ENCODE measurements around the gene IER3IP1. TPM values are rescaled to one million over a fixed set of nuclear protein-coding genes. Genes with fewer than 3 reads are reported as not detected.
A peak's percentile ranks its signal among the peaks of the same experiment; 100 is the strongest.

Gene IER3IP1, protein sequence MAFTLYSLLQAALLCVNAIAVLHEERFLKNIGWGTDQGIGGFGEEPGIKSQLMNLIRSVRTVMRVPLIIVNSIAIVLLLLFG
- total RNA-seq: 18.5 and 20.6 TPM in 2 replicates

DNA sequence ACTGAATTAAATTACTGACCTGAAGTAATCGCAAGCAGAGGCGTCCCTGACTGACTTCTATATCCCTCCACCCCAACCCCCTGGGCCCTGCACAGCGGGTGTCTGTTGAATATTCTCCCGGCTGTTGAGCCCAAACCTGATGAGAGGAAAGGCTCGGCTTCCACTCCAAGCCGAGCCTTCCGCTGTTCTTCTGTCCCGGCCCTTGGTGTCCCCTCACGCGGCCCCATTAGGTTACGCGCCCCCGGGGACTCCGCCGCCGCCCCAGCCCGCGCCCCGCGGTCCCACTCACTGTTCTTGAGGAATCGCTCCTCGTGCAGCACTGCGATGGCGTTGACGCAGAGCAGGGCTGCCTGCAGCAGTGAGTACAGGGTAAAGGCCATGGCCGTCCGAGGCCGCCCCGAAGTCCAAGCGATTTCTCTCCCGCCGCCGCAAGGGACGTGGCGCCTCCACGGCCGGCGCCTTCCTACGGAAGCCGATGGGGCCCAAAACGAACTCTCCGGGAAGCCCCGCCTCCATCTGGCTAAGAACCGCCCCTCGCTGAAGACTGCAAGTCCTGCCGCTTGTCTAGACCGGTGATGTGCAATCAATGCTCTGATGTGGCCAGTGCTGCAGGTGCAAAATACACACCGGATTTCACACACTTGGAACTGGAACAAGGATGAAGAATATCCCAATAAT lies at the start of gene IER3IP1:
Gene IER3IP1 (minus strand): TSS at position 467 of the 678 bp plus-strand sequence. CDS start 87 bp downstream, at position 380.
- H3K9me3 ChIP-seq (ENCODE audit: low read depth, low read length): no peaks in the 10 kb centered on the region
- H3K4me2 ChIP-seq (ENCODE audit: insufficient read depth, low read length): peak within 1 kb of the TSS; percentile 76
- H3K36me3 ChIP-seq (ENCODE audit: insufficient read depth, low read length): no peaks in the 10 kb centered on the region
- H3K4me3 ChIP-seq (ENCODE audit: insufficient read depth, low read length): peak within 1 kb of the TSS; percentile 99
- peak within 1 kb of the TSS; percentile 86 for H2AFZ ChIP-seq (ENCODE audit: low read length)
- peaks cover 53% of the 10 kb centered on the region for H3K79me2 ChIP-seq (ENCODE audit: insufficient read depth, low read length)
- peaks cover 7% of the 10 kb centered on the region for H3K4me1 ChIP-seq (ENCODE audit: insufficient read depth, low read length)
- peak within 1 kb of the TSS; percentile 89 for H3K27ac ChIP-seq (ENCODE audit: low read depth, low read length)
- TF ChIP-seq, protein P1, sequence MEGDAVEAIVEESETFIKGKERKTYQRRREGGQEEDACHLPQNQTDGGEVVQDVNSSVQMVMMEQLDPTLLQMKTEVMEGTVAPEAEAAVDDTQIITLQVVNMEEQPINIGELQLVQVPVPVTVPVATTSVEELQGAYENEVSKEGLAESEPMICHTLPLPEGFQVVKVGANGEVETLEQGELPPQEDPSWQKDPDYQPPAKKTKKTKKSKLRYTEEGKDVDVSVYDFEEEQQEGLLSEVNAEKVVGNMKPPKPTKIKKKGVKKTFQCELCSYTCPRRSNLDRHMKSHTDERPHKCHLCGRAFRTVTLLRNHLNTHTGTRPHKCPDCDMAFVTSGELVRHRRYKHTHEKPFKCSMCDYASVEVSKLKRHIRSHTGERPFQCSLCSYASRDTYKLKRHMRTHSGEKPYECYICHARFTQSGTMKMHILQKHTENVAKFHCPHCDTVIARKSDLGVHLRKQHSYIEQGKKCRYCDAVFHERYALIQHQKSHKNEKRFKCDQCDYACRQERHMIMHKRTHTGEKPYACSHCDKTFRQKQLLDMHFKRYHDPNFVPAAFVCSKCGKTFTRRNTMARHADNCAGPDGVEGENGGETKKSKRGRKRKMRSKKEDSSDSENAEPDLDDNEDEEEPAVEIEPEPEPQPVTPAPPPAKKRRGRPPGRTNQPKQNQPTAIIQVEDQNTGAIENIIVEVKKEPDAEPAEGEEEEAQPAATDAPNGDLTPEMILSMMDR (IDR thresholded peaks at IDR 0.05; ENCODE audit: extremely low read depth, low read depth, low read length): no peak
- peaks cover 27% of the 10 kb centered on the region for H4K20me1 ChIP-seq (ENCODE audit: insufficient read depth, low read length)
- H3K27me3 ChIP-seq (ENCODE audit: insufficient read depth, low read length): no peaks in the 10 kb centered on the region
- DNase-seq (ENCODE audit: insufficient read length, low spot score, missing footprints): peak; percentile 95

DNA sequence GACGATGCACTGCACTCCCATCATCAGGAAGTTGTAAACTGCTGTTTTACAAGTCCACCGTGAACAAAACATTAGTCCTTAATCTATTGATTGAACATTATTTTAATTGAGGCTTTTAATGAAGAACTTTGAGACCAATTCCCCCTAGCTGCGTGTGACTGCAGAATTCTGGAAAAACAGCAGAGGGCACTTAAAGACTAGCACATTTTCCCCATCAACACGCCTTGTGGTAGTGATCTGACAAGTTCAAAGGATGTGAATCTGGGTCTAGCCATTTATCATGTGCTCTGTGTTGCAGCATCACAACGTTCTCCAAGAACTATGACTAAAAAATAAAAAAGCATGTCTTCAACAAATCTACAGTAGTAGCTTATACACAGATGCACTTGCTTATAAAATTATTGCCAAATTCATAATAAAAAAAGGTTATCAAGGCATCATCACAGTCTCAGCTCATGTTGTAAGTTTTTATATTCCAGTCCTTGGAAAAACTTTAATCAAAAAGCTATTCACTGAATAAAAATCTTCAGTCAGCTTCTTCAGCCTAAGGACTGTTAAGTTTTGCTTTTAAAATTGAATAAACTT lies 39.5 kb upstream of the IER3IP1 start:
- Histone ChIP-seq H3K4me3 (ENCODE audit: insufficient read depth, low read length) (no peak overlapping the region), H3K27ac (ENCODE audit: low read depth, low read length) (no peak overlapping the region), H3K4me1 (ENCODE audit: insufficient read depth, low read length) (no peaks in the 10 kb centered on the region), H2AFZ (ENCODE audit: low read length) (no peak overlapping the region), H3K36me3 (ENCODE audit: insufficient read depth, low read length) (no peaks in the 10 kb centered on the region), H3K79me2 (ENCODE audit: insufficient read depth, low read length) (no peaks in the 10 kb centered on the region), H3K27me3 (ENCODE audit: insufficient read depth, low read length) (peaks cover 8% of the 10 kb centered on the region), H3K4me2 (ENCODE audit: insufficient read depth, low read length) (no peak overlapping the region), H3K9me3 (ENCODE audit: low read depth, low read length) (no peaks in the 10 kb centered on the region), H4K20me1 (ENCODE audit: insufficient read depth, low read length) (no peaks in the 10 kb centered on the region)
- DNase-seq (ENCODE audit: insufficient read length, low spot score, missing footprints): peak; percentile 55
- TF ChIP-seq, protein P1 (IDR thresholded peaks at IDR 0.05; ENCODE audit: extremely low read depth, low read depth, low read length): peak; percentile 59

DNA sequence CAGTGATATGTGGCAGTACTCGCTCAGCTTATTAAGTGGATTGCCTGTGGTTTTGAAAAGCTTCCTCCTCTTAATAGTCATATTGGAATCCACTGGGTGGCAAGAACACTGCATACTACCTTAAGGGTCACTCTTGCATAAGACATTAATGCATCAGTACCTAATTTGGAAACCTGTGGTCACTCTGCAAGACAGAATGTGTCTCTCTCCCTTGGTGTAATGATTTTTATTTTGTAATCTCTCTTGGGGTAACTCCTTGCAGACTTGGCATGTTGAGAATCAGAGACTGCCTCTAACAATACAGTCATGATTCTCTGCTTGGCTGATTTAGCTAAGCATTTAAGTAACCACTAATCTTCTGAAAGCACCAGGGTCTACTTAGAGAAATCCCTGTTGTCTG lies 33.0 kb upstream of the IER3IP1 start:
- Histone ChIP-seq H3K4me3 (ENCODE audit: insufficient read depth, low read length) (no peak overlapping the region), H2AFZ (ENCODE audit: low read length) (no peak overlapping the region), H3K79me2 (ENCODE audit: insufficient read depth, low read length) (no peaks in the 10 kb centered on the region), H3K4me1 (ENCODE audit: insufficient read depth, low read length) (no peaks in the 10 kb centered on the region), H3K4me2 (ENCODE audit: insufficient read depth, low read length) (no peak overlapping the region), H3K27me3 (ENCODE audit: insufficient read depth, low read length) (peaks cover 8% of the 10 kb centered on the region), H3K27ac (ENCODE audit: low read depth, low read length) (no peak overlapping the region), H3K9me3 (ENCODE audit: low read depth, low read length) (no peaks in the 10 kb centered on the region), H4K20me1 (ENCODE audit: insufficient read depth, low read length) (no peaks in the 10 kb centered on the region), H3K36me3 (ENCODE audit: insufficient read depth, low read length) (no peaks in the 10 kb centered on the region)
- TF ChIP-seq, protein P1 (IDR thresholded peaks at IDR 0.05; ENCODE audit: extremely low read depth, low read depth, low read length): no peak
- DNase-seq (ENCODE audit: insufficient read length, low spot score, missing footprints): no peak

DNA sequence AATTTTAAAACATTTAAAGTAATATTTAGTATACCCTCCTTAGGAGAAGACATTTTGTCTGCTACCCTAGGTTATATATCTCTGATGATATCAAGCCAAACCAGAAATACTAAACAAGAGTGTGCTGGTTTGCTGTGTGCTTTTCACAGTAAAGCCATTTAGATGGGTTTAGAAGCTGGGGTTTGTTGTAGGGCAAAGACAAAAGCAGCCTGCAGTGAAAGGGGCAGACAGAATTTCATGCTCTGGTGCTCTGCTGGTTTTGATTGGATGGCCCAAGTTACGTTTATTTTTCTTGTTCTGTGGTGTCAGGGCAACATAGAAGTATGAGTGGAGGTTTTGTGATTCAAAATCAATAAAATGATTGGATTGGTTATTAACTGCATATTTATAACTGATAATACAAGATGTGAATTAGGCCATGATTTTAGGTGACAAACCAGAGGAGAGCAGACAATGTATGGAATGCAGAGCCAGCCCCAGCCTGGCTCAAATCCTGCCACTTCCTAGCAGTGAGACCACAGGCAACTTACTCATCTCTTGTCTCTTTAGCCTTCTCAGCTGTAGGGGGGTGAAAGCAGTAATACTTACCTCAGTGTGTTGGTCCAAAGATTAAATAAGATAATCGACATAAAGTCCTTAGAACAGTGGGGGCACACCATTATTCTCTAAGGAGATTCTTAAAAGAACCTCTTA lies 30.9 kb upstream of the IER3IP1 start:
- no peak overlapping the region for H3K4me3 ChIP-seq (ENCODE audit: insufficient read depth, low read length)
- H3K79me2 ChIP-seq (ENCODE audit: insufficient read depth, low read length): no peaks in the 10 kb centered on the region
- TF ChIP-seq, protein P1 (IDR thresholded peaks at IDR 0.05; ENCODE audit: extremely low read depth, low read depth, low read length): no peak
- H3K36me3 ChIP-seq (ENCODE audit: insufficient read depth, low read length): no peaks in the 10 kb centered on the region
- H4K20me1 ChIP-seq (ENCODE audit: insufficient read depth, low read length): no peaks in the 10 kb centered on the region
- no peak overlapping the region for H2AFZ ChIP-seq (ENCODE audit: low read length)
- H3K27me3 ChIP-seq (ENCODE audit: insufficient read depth, low read length): peaks cover 8% of the 10 kb centered on the region
- no peak for DNase-seq (ENCODE audit: insufficient read length, low spot score, missing footprints)
- H3K4me2 ChIP-seq (ENCODE audit: insufficient read depth, low read length): no peak overlapping the region
- no peaks in the 10 kb centered on the region for H3K9me3 ChIP-seq (ENCODE audit: low read depth, low read length)
- H3K27ac ChIP-seq (ENCODE audit: low read depth, low read length): no peak overlapping the region
- no peaks in the 10 kb centered on the region for H3K4me1 ChIP-seq (ENCODE audit: insufficient read depth, low read length)
